Uterus (tissue), 4 donors: ENCODE measurements around the gene OR2K2. TPM values are rescaled to one million over a fixed set of nuclear protein-coding genes. Genes with fewer than 3 reads are reported as not detected.

Source experiments
- DNase-seq, 2 donors: peaks; one replicate each; pipeline ENCODE4 v3.0.0-alpha.2; 2019 to 2020
- H3K27ac ChIP-seq, 2 donors: fragments of 200-600 bp; sonication (generic); 1 replicate in 1 of 2; 2 replicates in 1 of 2; pipeline ENCODE4 v1.5.1; 2016 to 2018
- H3K27me3 ChIP-seq, 2 donors: fragments of 200-600 bp; sonication (generic); one replicate each; pipeline ENCODE4 v1.5.1; 2018 to 2019; ENCODE audit warnings: control low read depth in 1 of 2
- H3K36me3 ChIP-seq, 2 donors: fragments of 200-600 bp; sonication (generic); one replicate each; pipeline ENCODE4 v1.5.1; 2019; ENCODE audit warnings: control low read depth in 1 of 2
- H3K4me1 ChIP-seq, 2 donors: fragments of 200-600 bp; sonication (generic); one replicate each; pipeline ENCODE4 v1.5.1; 2018 to 2019; ENCODE audit warnings: control low read depth in 1 of 2
- H3K4me3 ChIP-seq, 2 donors: fragments of 200-600 bp; sonication (generic); 1 replicate in 1 of 2; 2 replicates in 1 of 2; pipeline ENCODE4 v1.5.1; 2018 to 2019; ENCODE audit warnings: mild to moderate bottlenecking in 1 of 2
- H3K9me3 ChIP-seq, 2 donors: fragments of 200-600 bp; sonication (generic); one replicate each; pipeline ENCODE4 v1.5.1; 2019; ENCODE audit warnings: control low read depth in 1 of 2
- POLR2A ChIP-seq, 2 donors: fragments of 450-650 bp; IDR thresholded peaks; one replicate each; pipeline ENCODE4 v1.6.1; 2016; ENCODE audit warnings: antibody characterized with exemption in 2 of 2, mild to moderate bottlenecking in 1 of 2, moderate library complexity in 1 of 2
- intact Hi-C: fragments of 100-400 bp; cut with DNase I; formaldehyde crosslinking; loops from one replicate; pipeline ENCODE4 v1.15.1; 2023; ENCODE audit warnings: low total_unique reads
- total RNA-seq, 4 donors: library from RNA; depleted of rRNA in 3 of 4; stranded (reverse); fragments of >200 nt in 3 of 4; gene quantifications; one replicate each; pipeline versions ENCODE4 v1.1.0 to v1.2.4, GENCODE V29; 2014 to 2023
- TF ChIP-seq, protein P1 (sequence below), 4 experiments: fragments of 200-600 bp in 2 of 4; fragments of 450-650 bp in 2 of 4; sonication (generic) in 2 of 4; IDR thresholded peaks; one replicate each; pipeline ENCODE4 v1.5.1; 2016 to 2019; ENCODE audit warnings: antibody characterized with exemption in 4 of 4, mild to moderate bottlenecking in 2 of 4, moderate library complexity in 1 of 4
- donor health status: DM: yes; HTN: yes; CAD: no.

The OR2K2 gene
- total RNA-seq, 4 donors from 2014 or later: not detected

DNA sequence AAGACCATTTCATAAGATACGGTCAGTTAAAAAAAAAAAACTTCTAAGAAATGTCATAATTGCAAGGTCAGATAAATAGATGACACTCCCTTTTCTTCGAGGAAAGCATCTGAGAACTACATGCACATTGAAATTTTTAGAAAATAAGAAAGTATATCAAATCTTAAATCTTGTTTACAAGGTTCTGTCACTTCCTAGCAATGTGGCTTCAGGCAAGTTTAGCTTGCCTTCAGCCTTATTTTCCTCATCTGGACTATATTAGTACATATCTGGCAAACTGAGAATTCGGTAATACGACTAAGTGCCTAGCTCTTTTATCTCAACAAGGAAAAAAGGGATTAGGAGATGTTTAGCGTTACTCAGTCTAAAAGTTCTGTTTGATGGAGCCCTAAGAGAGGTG, 32.5 kb upstream of the OR2K2 start:
- H3K27ac ChIP-seq: no peak overlapping the region
- no peaks in the 10 kb centered on the region for H3K27me3 ChIP-seq
- intact Hi-C loops: no loop called here
- H3K4me1 ChIP-seq: no peaks in the 10 kb centered on the region
- TF ChIP-seq POLR2A (IDR thresholded peaks at IDR 0.05): no peak
- TF ChIP-seq, protein P1, sequence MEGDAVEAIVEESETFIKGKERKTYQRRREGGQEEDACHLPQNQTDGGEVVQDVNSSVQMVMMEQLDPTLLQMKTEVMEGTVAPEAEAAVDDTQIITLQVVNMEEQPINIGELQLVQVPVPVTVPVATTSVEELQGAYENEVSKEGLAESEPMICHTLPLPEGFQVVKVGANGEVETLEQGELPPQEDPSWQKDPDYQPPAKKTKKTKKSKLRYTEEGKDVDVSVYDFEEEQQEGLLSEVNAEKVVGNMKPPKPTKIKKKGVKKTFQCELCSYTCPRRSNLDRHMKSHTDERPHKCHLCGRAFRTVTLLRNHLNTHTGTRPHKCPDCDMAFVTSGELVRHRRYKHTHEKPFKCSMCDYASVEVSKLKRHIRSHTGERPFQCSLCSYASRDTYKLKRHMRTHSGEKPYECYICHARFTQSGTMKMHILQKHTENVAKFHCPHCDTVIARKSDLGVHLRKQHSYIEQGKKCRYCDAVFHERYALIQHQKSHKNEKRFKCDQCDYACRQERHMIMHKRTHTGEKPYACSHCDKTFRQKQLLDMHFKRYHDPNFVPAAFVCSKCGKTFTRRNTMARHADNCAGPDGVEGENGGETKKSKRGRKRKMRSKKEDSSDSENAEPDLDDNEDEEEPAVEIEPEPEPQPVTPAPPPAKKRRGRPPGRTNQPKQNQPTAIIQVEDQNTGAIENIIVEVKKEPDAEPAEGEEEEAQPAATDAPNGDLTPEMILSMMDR (IDR thresholded peaks at IDR 0.05): no peak
- no peak for DNase-seq
- H3K9me3 ChIP-seq: no peaks in the 10 kb centered on the region
- no peaks in the 10 kb centered on the region for H3K36me3 ChIP-seq
- no peak overlapping the region for H3K4me3 ChIP-seq

DNA sequence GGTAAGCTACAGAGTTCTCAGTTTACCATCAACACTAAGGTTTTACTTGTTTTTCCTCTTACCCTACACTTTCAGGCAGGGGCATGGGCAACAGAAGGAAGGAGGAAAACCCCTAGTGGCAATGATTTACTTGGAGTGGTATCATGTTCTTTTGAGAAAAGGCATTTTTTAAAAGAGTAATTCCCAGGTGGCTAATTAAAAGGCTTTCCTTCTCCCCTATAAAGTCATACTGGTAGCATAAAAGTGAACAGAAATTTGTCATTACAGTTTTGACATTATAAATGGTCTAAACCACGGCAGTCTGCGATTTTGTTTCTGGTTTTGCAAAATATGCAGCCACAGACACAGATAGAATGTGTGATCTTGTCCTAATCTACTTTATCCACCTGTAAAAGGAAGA, 30.9 kb upstream of the OR2K2 start:
- no peak for TF ChIP-seq POLR2A (IDR thresholded peaks at IDR 0.05)
- TF ChIP-seq, protein P1 (IDR thresholded peaks at IDR 0.05): no peak

DNA sequence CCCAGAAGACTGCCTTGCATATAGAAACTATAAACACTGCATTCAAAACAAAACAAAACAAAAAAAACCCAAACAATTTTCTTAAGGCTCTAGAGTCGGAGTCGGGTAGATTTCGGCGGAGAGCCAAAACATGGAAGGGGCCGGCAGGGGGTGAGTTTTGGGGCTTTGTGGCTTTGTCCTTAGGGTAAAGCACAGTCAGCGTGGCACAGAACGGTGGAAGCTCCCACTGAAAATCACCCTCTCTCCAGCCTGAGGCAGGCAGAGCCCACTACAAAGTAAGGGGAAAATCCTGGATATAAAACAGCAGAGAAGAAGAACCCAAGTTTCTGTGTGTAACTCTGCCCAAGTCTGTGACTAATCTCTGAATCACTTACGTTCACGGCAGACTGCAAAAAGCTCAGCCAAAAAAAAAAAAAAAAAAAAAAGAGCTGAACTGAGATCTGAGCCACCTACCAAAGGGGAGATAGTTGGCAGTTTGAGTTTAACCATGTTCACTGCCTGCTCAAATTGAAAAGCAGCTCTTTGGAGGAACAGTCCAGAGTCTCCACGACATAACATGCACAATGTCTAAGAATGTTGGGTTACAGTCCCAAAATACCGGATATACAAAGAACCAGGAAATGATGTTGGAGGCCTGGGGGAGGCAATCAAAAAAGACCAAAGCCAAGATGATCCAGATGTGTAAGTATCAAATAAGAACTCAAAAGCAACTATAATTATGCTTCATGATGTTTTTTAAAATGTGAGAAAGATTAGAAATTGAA, 26.6 kb upstream of the OR2K2 start:
- intact Hi-C loops: no loop called here
- no peaks in the 10 kb centered on the region for H3K9me3 ChIP-seq
- no peaks in the 10 kb centered on the region for H3K27me3 ChIP-seq
- H3K36me3 ChIP-seq: no peaks in the 10 kb centered on the region
- DNase-seq: peak; percentile 15 to 36
- no peak overlapping the region for H3K4me3 ChIP-seq
- peak overlapping the region; percentile 32 to 64 for H3K27ac ChIP-seq
- TF ChIP-seq POLR2A (IDR thresholded peaks at IDR 0.05): no peak
- TF ChIP-seq, protein P1 (IDR thresholded peaks at IDR 0.05): no peak
- no peaks in the 10 kb centered on the region for H3K4me1 ChIP-seq

More for the DNA sequence above, 30.9 kb upstream of the OR2K2 start:
- intact Hi-C loops: no loop called here
- Histone ChIP-seq H3K27ac (no peak overlapping the region), H3K36me3 (no peaks in the 10 kb centered on the region), H3K27me3 (no peaks in the 10 kb centered on the region), H3K9me3 (no peaks in the 10 kb centered on the region), H3K4me1 (no peaks in the 10 kb centered on the region), H3K4me3 (no peak overlapping the region)
- no peak for DNase-seq

DNA sequence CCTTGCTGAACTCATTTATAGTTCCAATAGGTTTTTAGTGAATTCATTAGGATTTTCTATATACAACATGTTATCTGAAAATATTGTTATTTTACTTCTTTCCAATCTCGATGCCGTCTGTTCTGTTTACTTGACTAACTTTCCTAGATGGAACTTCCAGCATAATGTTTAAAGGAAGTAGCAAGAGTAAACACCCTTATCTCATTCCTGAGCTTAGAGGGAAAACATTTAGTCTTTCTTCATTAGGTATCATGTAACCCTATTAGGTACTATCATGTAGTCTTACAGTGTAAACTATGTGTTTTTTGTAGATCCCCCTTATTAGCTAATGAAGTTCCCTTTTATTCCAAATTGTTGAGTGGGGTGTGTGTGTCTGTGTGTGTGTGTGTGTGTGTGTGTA, 22.5 kb upstream of the OR2K2 start:
- H3K4me1 ChIP-seq: no peaks in the 10 kb centered on the region
- no peaks in the 10 kb centered on the region for H3K9me3 ChIP-seq
- no peaks in the 10 kb centered on the region for H3K36me3 ChIP-seq
- intact Hi-C loops: no loop called here
- TF ChIP-seq, protein P1 (IDR thresholded peaks at IDR 0.05): no peak
- no peak for TF ChIP-seq POLR2A (IDR thresholded peaks at IDR 0.05)
- H3K27ac ChIP-seq: no peak overlapping the region
- H3K27me3 ChIP-seq: no peaks in the 10 kb centered on the region
- DNase-seq: no peak
- no peak overlapping the region for H3K4me3 ChIP-seq

DNA sequence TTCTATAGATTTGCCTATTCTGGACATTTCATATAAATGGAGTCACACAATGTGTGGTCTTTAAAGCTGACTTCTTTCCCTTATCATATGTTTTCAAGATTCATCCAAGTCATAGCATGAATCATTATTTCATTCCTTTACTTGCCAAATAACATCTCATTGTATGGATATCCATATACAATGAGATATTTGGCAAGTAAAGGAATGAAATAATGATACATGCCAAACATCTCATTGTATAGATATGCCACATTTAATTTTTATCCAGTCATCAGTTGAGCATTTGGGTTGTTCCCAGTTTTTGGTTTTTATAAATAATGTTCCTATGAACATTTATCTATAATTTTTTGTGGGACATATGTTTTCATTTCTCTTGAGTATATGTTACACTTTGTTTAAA, 20.5 kb upstream of the OR2K2 start:
- H3K4me3 ChIP-seq: no peak overlapping the region
- H3K4me1 ChIP-seq: no peaks in the 10 kb centered on the region
- H3K27me3 ChIP-seq: no peaks in the 10 kb centered on the region
- DNase-seq: no peak
- no peak overlapping the region for H3K27ac ChIP-seq
- no peaks in the 10 kb centered on the region for H3K9me3 ChIP-seq
- no peak for TF ChIP-seq POLR2A (IDR thresholded peaks at IDR 0.05)
- TF ChIP-seq, protein P1 (IDR thresholded peaks at IDR 0.05): no peak
- H3K36me3 ChIP-seq: no peaks in the 10 kb centered on the region
- intact Hi-C loops: no loop called here
